H1 (cell line): ENCODE data around the gene NDUFS8. TPM values are rescaled to one million over a fixed set of nuclear protein-coding genes. Genes with fewer than 3 reads are reported as not detected.

Experiments
- CTCF ChIA-PET: fragments of 300-600 bp; sonication (Branson Sonifier 250); formaldehyde crosslinking; loops from one replicate; lab custom pipeline; 2021; ENCODE audit not compliant: partially characterized antibody; lab: Charles Lee
- POLR2A ChIA-PET: fragments of 300-600 bp; sonication (Branson Sonifier 250); formaldehyde crosslinking; loops from one replicate; lab custom pipeline; 2021; ENCODE audit warnings: inconsistent platforms; ENCODE audit not compliant: partially characterized antibody; lab: Charles Lee
- DNase-seq, 2 experiments: peaks; one replicate each; pipeline versions ENCODE4 v3.0.0 to v3.0.0-alpha.2; 2010 to 2022; ENCODE audit warnings: low spot score in 2 of 2, low read depth in 1 of 2, mixed read lengths in 1 of 2
- FAIRE-seq: peaks from 2 replicates; lab custom pipeline; 2011; peaks lifted over from hg19 to GRCh38; lab: Jason Lieb, UNC
- H2AFZ ChIP-seq: 2 replicates; pipeline ENCODE4 v1.8.1; 2012; ENCODE audit warnings: low read length, inconsistent platforms
- H2AK5ac ChIP-seq: 2 replicates; pipeline ENCODE4 v1.6.1; 2013; ENCODE audit warnings: low read depth, low read length
- H2BK120ac ChIP-seq: replicated peaks from 2 replicates; pipeline ENCODE3; 2013; ENCODE audit warnings: low read depth, low read length, inconsistent platforms
- H2BK12ac ChIP-seq: 2 replicates; pipeline ENCODE4 v1.6.1; 2013; ENCODE audit warnings: low read depth, low read length
- H2BK15ac ChIP-seq: 2 replicates; pipeline ENCODE4 v1.6.1; 2013; ENCODE audit warnings: low read length
- H2BK20ac ChIP-seq: 2 replicates; pipeline ENCODE4 v1.6.1; 2013; ENCODE audit warnings: low read length
- H2BK5ac ChIP-seq: 2 replicates; pipeline ENCODE4 v1.6.1; 2013; ENCODE audit warnings: low read depth, low read length
- H3K14ac ChIP-seq: 2 replicates; pipeline ENCODE4 v1.6.1; 2013; ENCODE audit warnings: inconsistent platforms; ENCODE audit not compliant: insufficient read length
- H3K18ac ChIP-seq: 2 replicates; pipeline ENCODE4 v1.6.1; 2013; ENCODE audit warnings: low read length; ENCODE audit errors: extremely low read depth
- H3K23ac ChIP-seq: 2 replicates; pipeline ENCODE4 v1.6.1; 2013; ENCODE audit warnings: inconsistent platforms; ENCODE audit not compliant: insufficient read length
- H3K23me2 ChIP-seq: 2 replicates; pipeline ENCODE4 v1.6.1; 2013; ENCODE audit warnings: low read depth, low read length
- H3K27ac ChIP-seq: 2 replicates; pipeline ENCODE4 v1.6.1; 2011; ENCODE audit warnings: low read depth, low read length, inconsistent platforms
- H3K27me3 ChIP-seq, 4 experiments: replicated peaks in 1 of 4; 1 replicate in 1 of 4; 2 replicates in 3 of 4; pipeline versions ENCODE4 v1.6.1 to v1.8.1; 2011 to 2013; ENCODE audit warnings: low read length in 3 of 4, mild to moderate bottlenecking in 3 of 4, inconsistent platforms in 2 of 4, mixed read lengths in 2 of 4, moderate library complexity in 1 of 4; ENCODE audit not compliant: control insufficient read depth in 3 of 4, insufficient read depth in 3 of 4; ENCODE audit errors: extremely low read depth in 1 of 4
- H3K36me3 ChIP-seq, 4 experiments: 2 replicates each; pipeline versions ENCODE4 v1.6.1 to v1.8.1; 2011 to 2013; ENCODE audit warnings: mild to moderate bottlenecking in 4 of 4, low read length in 3 of 4, moderate library complexity in 2 of 4, control low read depth in 1 of 4, inconsistent platforms in 1 of 4; ENCODE audit not compliant: insufficient read depth in 4 of 4, control insufficient read depth in 2 of 4
- H3K4ac ChIP-seq: replicated peaks from 2 replicates; pipeline ENCODE3; 2013; ENCODE audit warnings: low read length, low read depth, mixed read lengths, inconsistent platforms; ENCODE audit not compliant: insufficient read length
- H3K4me1 ChIP-seq, 4 experiments: replicated peaks in 1 of 4; 1 replicate in 1 of 4; 2 replicates in 3 of 4; pipeline versions ENCODE4 v1.6.1 to v1.8.1; 2011 to 2013; ENCODE audit warnings: low read length in 3 of 4, inconsistent platforms in 2 of 4, mixed read lengths in 1 of 4; ENCODE audit not compliant: insufficient read depth in 4 of 4, control insufficient read depth in 3 of 4
- H3K4me2 ChIP-seq, 2 experiments: 2 replicates each; pipeline versions ENCODE4 v1.6.1 to v1.8.1; 2011 to 2013; ENCODE audit warnings: low read depth in 2 of 2, low read length in 2 of 2, control low read depth in 1 of 2, inconsistent platforms in 1 of 2, mild to moderate bottlenecking in 1 of 2; ENCODE audit not compliant: insufficient read depth in 1 of 2
- H3K4me3 ChIP-seq, 4 experiments: fragments of 200-600, 300-600 bp in 1 of 4; sonication (generic), shearing (Covaris generic), sonication (Bioruptor Twin) in 1 of 4; 2 replicates each; pipeline versions ENCODE4 v1.5.1 to v1.8.1; 2011 to 2016; ENCODE audit warnings: low read length in 4 of 4, low read depth in 3 of 4, control low read depth in 2 of 4, inconsistent platforms in 2 of 4, mild to moderate bottlenecking in 2 of 4, mixed read lengths in 1 of 4, moderate library complexity in 1 of 4; ENCODE audit not compliant: insufficient read depth in 2 of 4; ENCODE audit errors: extremely low read depth in 1 of 4
- H3K56ac ChIP-seq: replicated peaks from 2 replicates; pipeline ENCODE3; 2013; ENCODE audit warnings: low read depth, mild to moderate bottlenecking, mixed read lengths, low read length, inconsistent platforms; ENCODE audit not compliant: insufficient read length
- H3K79me1 ChIP-seq: 2 replicates; pipeline ENCODE4 v1.6.1; 2013; ENCODE audit warnings: low read depth, low read length, control low read depth
- H3K79me2 ChIP-seq, 2 experiments: 2 replicates each; pipeline versions ENCODE4 v1.6.1 to v1.8.1; 2012 to 2013; ENCODE audit warnings: low read length in 2 of 2, mild to moderate bottlenecking in 2 of 2, inconsistent platforms in 1 of 2; ENCODE audit not compliant: insufficient read depth in 2 of 2, control insufficient read depth in 1 of 2
- H3K9ac ChIP-seq, 4 experiments: replicated peaks in 1 of 4; 1 replicate in 1 of 4; 2 replicates in 3 of 4; pipeline versions ENCODE4 v1.6.1 to v1.8.1; 2011 to 2013; ENCODE audit warnings: low read depth in 3 of 4, low read length in 3 of 4, control low read depth in 2 of 4, mild to moderate bottlenecking in 2 of 4, moderate library complexity in 2 of 4, inconsistent platforms in 1 of 4; ENCODE audit errors: extremely low read depth in 1 of 4
- H3K9me3 ChIP-seq, 2 experiments: 2 replicates each; pipeline versions ENCODE4 v1.6.1 to v1.8.1; 2012 to 2013; ENCODE audit warnings: mild to moderate bottlenecking in 2 of 2, moderate library complexity in 2 of 2, control low read depth in 1 of 2, inconsistent platforms in 1 of 2, low read depth in 1 of 2, low read length in 1 of 2, mixed read lengths in 1 of 2; ENCODE audit not compliant: insufficient read depth in 2 of 2
- H4K20me1 ChIP-seq, 2 experiments: replicated peaks in 1 of 2; 2 replicates each; pipeline versions ENCODE3 to v1.8.1; 2011 to 2013; ENCODE audit warnings: inconsistent platforms in 2 of 2, low read length in 2 of 2, mild to moderate bottlenecking in 1 of 2; ENCODE audit not compliant: insufficient read depth in 2 of 2, control insufficient read depth in 1 of 2
- H4K5ac ChIP-seq: 2 replicates; pipeline ENCODE4 v1.6.1; 2013; ENCODE audit warnings: low read length, low read depth, mixed read lengths, inconsistent platforms; ENCODE audit not compliant: insufficient read length
- H4K8ac ChIP-seq: 2 replicates; pipeline ENCODE4 v1.8.0; 2013; ENCODE audit warnings: mild to moderate bottlenecking, moderate library complexity, low read length, inconsistent platforms; ENCODE audit not compliant: insufficient read depth; ENCODE audit errors: extremely low read depth
- H4K91ac ChIP-seq: replicated peaks from 2 replicates; pipeline ENCODE3; 2013; ENCODE audit warnings: low read length, mixed read lengths, inconsistent platforms; ENCODE audit not compliant: insufficient read length
- BRCA1 ChIP-seq: IDR thresholded peaks from 2 replicates; pipeline ENCODE4 v1.6.1; 2012; ENCODE audit warnings: low read depth, low read length, improper control_type of control experiment
- CEBPB ChIP-seq: IDR thresholded peaks from 2 replicates; pipeline ENCODE4 v1.6.1; 2012; ENCODE audit warnings: low read depth, low read length
- POLR2AphosphoS5 ChIP-seq: IDR thresholded peaks from 2 replicates; pipeline ENCODE4 v1.6.1; 2011; ENCODE audit warnings: low read depth, low read length
- SP2 ChIP-seq: IDR thresholded peaks from 2 replicates; pipeline ENCODE4 v1.6.1; 2012; ENCODE audit warnings: mild to moderate bottlenecking, low read length, inconsistent platforms
- YY1 ChIP-seq: IDR thresholded peaks from 2 replicates; pipeline ENCODE4 v1.6.1; 2011; ENCODE audit warnings: low read depth, mild to moderate bottlenecking, low read length
- WGBS, 2 experiments: shearing (Covaris generic) in 1 of 2; methylation state at CpG; one replicate each; pipeline versions ENCODE4 v1.1.6 to v1.1.7; 2013 to 2015; ENCODE audit warnings: low lambda C conversion rate in 2 of 2, mixed read lengths in 2 of 2, inconsistent platforms in 1 of 2, low coverage in 1 of 2, missing lambda C conversion rate in 1 of 2; ENCODE audit not compliant: insufficient replicate concordance in 2 of 2, insufficient coverage in 1 of 2, insufficient read length in 1 of 2; ENCODE audit errors: extremely low coverage in 1 of 2, missing lambda C conversion rate in 1 of 2; 5-methylcytosine and 5-hydroxymethylcytosine counted together
- polyA plus RNA-seq, 7 experiments: library from polyadenylated mRNA; depleted of rRNA in 3 of 7; stranded (reverse) in 5 of 7; unstranded in 2 of 7; fragments of >200 nt in 5 of 7; fragments of 200-250 nt in 2 of 7; gene quantifications; 1 replicate in 5 of 7; 2 replicates in 1 of 7; 4 replicates in 1 of 7; pipeline versions ENCODE4 v1.2.1 to v1.2.3, GENCODE V29; 2011 to 2013; ENCODE audit warnings: missing spikeins in 2 of 7, mixed read lengths in 2 of 7
- total RNA-seq: library from RNA; stranded (reverse); fragmentation: NEBNext Ultra II Directional; extraction: Animal tissue kit (Norgen Biotek cat#: 25700); gene quantifications from 2 replicates; pipeline ENCODE4 v1.2.1, GENCODE V29; 2021

NDUFS8 gene
- total and polyA plus RNA-seq, 2 of the 8 experiments (the other 6 are each of a cell fraction or from before 2014, with no cell fraction given), result 182 to 291 TPM

GRCh38 chr11:68053117-68053516 lies 22.6 kb downstream of the NDUFS8 start:
- POLR2A ChIA-PET, result interaction anchor here (0.6 to 10.8 kb wide), 12 partner anchors 9 to 606 kb away, joined by 3 to 183 read pairs (median 4); partner anchors contain the start of genes CHKA, NDUFS8 and TCIRG1
- no peak for FAIRE-seq
- H3K4me3 ChIP-seq, result no peak overlapping the region

More at GRCh38 chr11:68053117-68053516, 22.6 kb downstream of the NDUFS8 start:
- no peak for TF ChIP-seq CEBPB
- no peak for TF ChIP-seq YY1
- TF ChIP-seq SP2, result no peak
- no peak for TF ChIP-seq BRCA1
- TF ChIP-seq POLR2AphosphoS5, result peak; percentile 81; the same call in 1 of the 2 replicates
- Histone ChIP-seq H2BK20ac (no peak overlapping the region), H3K27ac (no peak overlapping the region), H3K9ac (no peak overlapping the region), H2BK12ac (no peak overlapping the region), H3K27me3 (no peaks in the 10 kb centered on the region), H2AK5ac (no peak overlapping the region), H3K23me2 (no peaks in the 10 kb centered on the region), H4K91ac (no peak overlapping the region), H3K14ac (no peak overlapping the region), H3K9me3 (no peaks in the 10 kb centered on the region), H4K20me1 (peaks cover 2 to 9% of the 10 kb centered on the region in 2 experiments), H3K18ac (no peak overlapping the region), H3K79me2 (no peaks in the 10 kb centered on the region), H4K5ac (no peak overlapping the region), H2BK5ac (no peak overlapping the region), H3K79me1 (peaks cover 3% of the 10 kb centered on the region; the same call in 1 of the 2 replicates), H3K56ac (no peak overlapping the region), H3K4me2 (no peak overlapping the region), H2BK120ac (no peak overlapping the region), H3K23ac (no peak overlapping the region), H3K36me3 (peaks cover 2 to 12% (median 4%) of the 10 kb centered on the region in 4 experiments; a peak in 4 of 8 replicates), H3K4me1 (peaks cover 0 to 10% (median 6%) of the 10 kb centered on the region in 4 experiments; a peak in 5 of 7 replicates), H4K8ac (no peak overlapping the region), H2BK15ac (no peak overlapping the region), H2AFZ (no peak overlapping the region), H3K4ac (no peak overlapping the region)
- DNase-seq, result no peak
- CTCF ChIA-PET, result interaction anchor here (0.9 to 2.9 kb wide), 6 partner anchors 9 to 154 kb away, joined by 3 to 18 read pairs (median 4); partner anchors contain the start of gene TCIRG1
- WGBS, 2 experiments, result 86% methylated on average over 9 of the region's 9 CpGs; no CpG with 5 or more reads in 1 of the 2 experiments
